Ishikawa (cell line): ENCODE data around the gene CCDC50.

Experiments used
- MAX ChIP-seq: IDR thresholded peaks from 2 replicates; pipeline ENCODE4 v1.6.1; 2012
- REST ChIP-seq: IDR thresholded peaks from 2 replicates; pipeline ENCODE4 v1.6.1; 2012; ENCODE audit warnings: low read depth, mild to moderate bottlenecking
- TEAD4 ChIP-seq: IDR thresholded peaks from 2 replicates; pipeline ENCODE4 v1.6.1; 2012
- YY1 ChIP-seq: IDR thresholded peaks from 2 replicates; pipeline ENCODE4 v1.6.1; 2012; ENCODE audit warnings: low read depth

- TF ChIP-seq TEAD4 (no peak), YY1 (no peak), MAX (no peak), REST (no peak)
These were observed 52.1 kb downstream of the CCDC50 start for GRCh38 chr3:191381303-191381702.
